NCI-H2227 treated with DMSO at 0.1 percent for 48 hours (cell line): ENCODE results near the gene TMED3.

ENCODE experiments used
- DNase-seq: peaks from one replicate; lab custom pipeline; 2025; lab: John Stamatoyannopoulos, UW

The TMED3 gene

GRCh38 chr15:79310985-79311900 lies at the start of gene TMED3:
TSS of gene TMED3 (plus strand) at chr15:79311112. CDS start at chr15:79311250, 138 bp downstream.
- peak; percentile 79 for DNase-seq

- DNase-seq, result no peak
Observed at GRCh38 chr15:79261836-79262235, 49.1 kb upstream of the TMED3 start.

- no peak for DNase-seq
Observed at GRCh38 chr15:79265167-79265566, 45.7 kb upstream of the TMED3 start.

GRCh38 chr15:79265987-79266579 lies 44.8 kb upstream of the TMED3 start:
- DNase-seq, result no peak

GRCh38 chr15:79282371-79283251 lies 28.3 kb upstream of the TMED3 start, which contains the start of gene ANKRD34C:
TSS of gene ANKRD34C (plus strand) at chr15:79282722. CDS start at chr15:79293285, 10,563 bp downstream.
- DNase-seq, result no peak

- DNase-seq, result no peak
Observed at GRCh38 chr15:79283252-79284048, 27.5 kb upstream of the TMED3 start.

- no peak for DNase-seq
Observed at GRCh38 chr15:79290642-79291275, 20.2 kb upstream of the TMED3 start.

GRCh38 chr15:79292011-79292410 lies 18.9 kb upstream of the TMED3 start:
- no peak for DNase-seq

- DNase-seq, result no peak
Observed at GRCh38 chr15:79294075-79294474, 16.8 kb upstream of the TMED3 start.

- DNase-seq, result no peak
Observed at GRCh38 chr15:79296583-79296982, 14.3 kb upstream of the TMED3 start.

- no peak for DNase-seq
Observed at GRCh38 chr15:79299126-79299840, 11.6 kb upstream of the TMED3 start.

GRCh38 chr15:79299841-79300235 lies 11.1 kb upstream of the TMED3 start:
- DNase-seq, result no peak

GRCh38 chr15:79307251-79307650 lies 3.7 kb upstream of the TMED3 start:
- no peak for DNase-seq

- no peak for DNase-seq
Observed at GRCh38 chr15:79308874-79309273, 2.0 kb upstream of the TMED3 start.

- DNase-seq, result no peak
Observed at GRCh38 chr15:79310612-79310984, 314 bp upstream of the TMED3 start.

GRCh38 chr15:79311901-79312553 lies 1.1 kb downstream of the TMED3 start:
- no peak for DNase-seq

- no peak for DNase-seq
Observed at GRCh38 chr15:79314186-79314585, 3.3 kb downstream of the TMED3 start.

- no peak for DNase-seq
Observed at GRCh38 chr15:79314811-79315210, 3.9 kb downstream of the TMED3 start.

- DNase-seq, result no peak
Observed at GRCh38 chr15:79315623-79316328, 4.9 kb downstream of the TMED3 start.
